HepG2 (cell line): ENCODE measurements around the gene ATAD3C. TPM values are rescaled to one million over a fixed set of nuclear protein-coding genes. Genes with fewer than 3 reads are reported as not detected.

Experiments
- HDAC2 ChIP-seq: sonication (generic); formaldehyde crosslinking; IDR thresholded peaks from 2 replicates; pipeline ENCODE4 v1.4.0; 2020; ENCODE audit warnings: missing genetic modification reagents
- MEIS2 ChIP-seq: sonication (generic); formaldehyde crosslinking; IDR thresholded peaks from 2 replicates; pipeline ENCODE4 v1.9.0; 2021; ENCODE audit warnings: mild to moderate bottlenecking, missing genetic modification reagents
- NFAT5 ChIP-seq: sonication (generic); formaldehyde crosslinking; IDR thresholded peaks from 2 replicates; pipeline ENCODE4 v1.4.0; 2020; ENCODE audit warnings: missing genetic modification reagents
- PAXIP1 ChIP-seq: sonication (generic); formaldehyde crosslinking; conservative IDR thresholded peaks from 2 replicates; pipeline ENCODE4 v1.4.0; 2020; ENCODE audit warnings: mild to moderate bottlenecking, missing genetic modification reagents, moderate library complexity
- REPIN1 ChIP-seq: sonication (generic); formaldehyde crosslinking; IDR thresholded peaks from 2 replicates; pipeline ENCODE4 v1.8.0; 2022; ENCODE audit warnings: missing genetic modification reagents, low read depth, mild to moderate bottlenecking, borderline replicate concordance
- RERE ChIP-seq: IDR thresholded peaks from 2 replicates; pipeline ENCODE4 v1.6.1; 2016; ENCODE audit warnings: low read depth, missing genetic modification reagents, missing compliant biosample characterization
- SNAI1 ChIP-seq: sonication (generic); formaldehyde crosslinking; IDR thresholded peaks from 2 replicates; pipeline ENCODE4 v1.5.0; 2020; ENCODE audit warnings: mild to moderate bottlenecking, missing genetic modification reagents, borderline replicate concordance
- TAF1 ChIP-seq: sonication (generic); formaldehyde crosslinking; IDR thresholded peaks from 2 replicates; pipeline ENCODE4 v1.4.0; 2020; ENCODE audit warnings: missing genetic modification reagents
- THAP7 ChIP-seq: sonication (generic); formaldehyde crosslinking; IDR thresholded peaks from 2 replicates; pipeline ENCODE4 v1.8.1; 2023; ENCODE audit warnings: mild to moderate bottlenecking, missing genetic modification reagents
- ZNF10 ChIP-seq: sonication (generic); formaldehyde crosslinking; IDR thresholded peaks from 2 replicates; pipeline ENCODE4 v1.4.0; 2020; ENCODE audit warnings: mild to moderate bottlenecking, low read depth, missing genetic modification reagents, borderline replicate concordance
- ZNF12 ChIP-seq: sonication (generic); formaldehyde crosslinking; IDR thresholded peaks from 2 replicates; pipeline ENCODE4 v1.5.0; 2020; ENCODE audit warnings: missing genetic modification reagents
- ZNF44 ChIP-seq: sonication (generic); formaldehyde crosslinking; IDR thresholded peaks from 2 replicates; pipeline ENCODE4 v1.5.1; 2020; ENCODE audit warnings: mild to moderate bottlenecking, missing genetic modification reagents
- ZNF7 ChIP-seq: IDR thresholded peaks from 2 replicates; pipeline ENCODE4 v1.6.1; 2016; ENCODE audit warnings: missing biosample characterization, missing genetic modification reagents
- polyA plus RNA-seq, 8 experiments: library from polyadenylated mRNA; depleted of rRNA in 3 of 8; stranded (reverse) in 7 of 8; unstranded in 1 of 8; fragments of >200 nt; fragmentation: Illumina TruSeq in 4 of 8; extraction: Trizol in 4 of 8; gene quantifications; 2 replicates each; pipeline versions ENCODE4 v1.2.1 to v1.2.3, GENCODE V29; 2011 to 2016; ENCODE audit warnings: low read depth in 4 of 8, missing spikeins in 1 of 8, mixed read lengths in 1 of 8; ENCODE audit not compliant: insufficient read depth in 1 of 8
- total RNA-seq, 5 experiments: library from RNA; depleted of rRNA; stranded (reverse); fragments of >200 nt; fragmentation: Illumina TruSeq; extraction: Trizol; gene quantifications; 2 replicates each; pipeline ENCODE4 v1.2.3, GENCODE V29; 2016; ENCODE audit warnings: low read depth in 1 of 5

Gene ATAD3C
- total and polyA plus RNA-seq, 2 of the 13 experiments (the other 11 are each of a cell fraction or from before 2014, with no cell fraction given), result 2.4 to 3.2 TPM

GRCh38 chr1:1400576-1401456 is 48.7 kb upstream of the ATAD3C start (continued):
- TF ChIP-seq PAXIP1 (peak; percentile 99), MEIS2 (CRISPR knock-in tag) (peak; percentile 100), ZNF12 (CRISPR knock-in tag) (no peak), NFAT5 (CRISPR knock-in tag) (0 out of 2 replicates have a peak, but pooled peaks have one; percentile 40), RERE (CRISPR knock-in tag) (peak; percentile 85), ZNF10 (no peak), HDAC2 (CRISPR knock-in tag) (peak; percentile 99), ZNF44 (CRISPR knock-in tag) (peak; percentile 37; the same call in 1 of the 2 replicates), REPIN1 (CRISPR knock-in tag) (peak; percentile 95), SNAI1 (CRISPR knock-in tag) (peak; percentile 36; the same call in 1 of the 2 replicates), THAP7 (CRISPR knock-in tag) (no peak), ZNF7 (CRISPR knock-in tag) (no peak), TAF1 (CRISPR knock-in tag) (peak; percentile 75)
